Peyer's patch (tissue), 4 donors: Measurements from ENCODE around the gene SMIM1. TPM values are rescaled to one million over a fixed set of nuclear protein-coding genes. Genes with fewer than 3 reads are reported as not detected.

Experiments
- DNase-seq, 3 donors: peaks; one replicate each; pipeline ENCODE4 v3.0.0-alpha.2; 2017 to 2019
- H3K27ac ChIP-seq, 4 donors: fragments of 200-600 bp; sonication (generic); one replicate each; pipeline ENCODE4 v1.5.1; 2016 to 2019
- H3K27me3 ChIP-seq, 2 donors: fragments of 200-600 bp; sonication (generic); one replicate each; pipeline ENCODE4 v1.5.1; 2019
- H3K36me3 ChIP-seq, 3 donors: fragments of 200-600 bp; sonication (generic); one replicate each; pipeline ENCODE4 v1.5.1; 2016 to 2019
- H3K4me1 ChIP-seq, 4 donors: fragments of 200-600 bp; sonication (generic); one replicate each; pipeline ENCODE4 v1.5.1; 2016 to 2019
- H3K4me3 ChIP-seq, 4 donors: fragments of 200-600 bp; sonication (generic); 1 replicate in 3 of 4; 2 replicates in 1 of 4; pipeline ENCODE4 v1.5.1; 2016 to 2019; ENCODE audit warnings: mild to moderate bottlenecking in 1 of 4
- H3K9me3 ChIP-seq, 4 donors: fragments of 200-600 bp; sonication (generic); one replicate each; pipeline ENCODE4 v1.5.1; 2016 to 2019; ENCODE audit warnings: mild to moderate bottlenecking in 1 of 4
- POLR2A ChIP-seq, 2 donors: fragments of 450-650 bp; IDR thresholded peaks; one replicate each; pipeline ENCODE4 v1.5.1; 2017; ENCODE audit warnings: antibody characterized with exemption in 2 of 2, mild to moderate bottlenecking in 2 of 2, moderate library complexity in 2 of 2
- total RNA-seq, 4 donors: library from RNA; depleted of rRNA; stranded (reverse); fragments of >200 nt; gene quantifications; one replicate each; pipeline ENCODE4 v1.1.0, GENCODE V29; 2016
- TF ChIP-seq, protein P1 (sequence below), 6 experiments: fragments of 450-650 bp in 4 of 6; fragments of 200-600 bp in 2 of 6; sonication (generic) in 1 of 6; IDR thresholded peaks; one replicate each; pipeline ENCODE4 v1.5.1; 2017 to 2019; ENCODE audit warnings: antibody characterized with exemption in 6 of 6, mild to moderate bottlenecking in 3 of 6, moderate library complexity in 1 of 6

SMIM1 gene
- total RNA-seq, 4 donors from 2014 or later: not detected

- Histone ChIP-seq H3K36me3 (peaks cover 0 to 2% (median 0%) of the 10 kb centered on the region in 3 donors), H3K27ac (no peak overlapping the region), H3K9me3 (no peaks in the 10 kb centered on the region), H3K4me3 (no peak overlapping the region), H3K27me3 (no peaks in the 10 kb centered on the region), H3K4me1 (peaks cover 0 to 19% (median 2%) of the 10 kb centered on the region in 4 donors)
- TF ChIP-seq, protein P1, sequence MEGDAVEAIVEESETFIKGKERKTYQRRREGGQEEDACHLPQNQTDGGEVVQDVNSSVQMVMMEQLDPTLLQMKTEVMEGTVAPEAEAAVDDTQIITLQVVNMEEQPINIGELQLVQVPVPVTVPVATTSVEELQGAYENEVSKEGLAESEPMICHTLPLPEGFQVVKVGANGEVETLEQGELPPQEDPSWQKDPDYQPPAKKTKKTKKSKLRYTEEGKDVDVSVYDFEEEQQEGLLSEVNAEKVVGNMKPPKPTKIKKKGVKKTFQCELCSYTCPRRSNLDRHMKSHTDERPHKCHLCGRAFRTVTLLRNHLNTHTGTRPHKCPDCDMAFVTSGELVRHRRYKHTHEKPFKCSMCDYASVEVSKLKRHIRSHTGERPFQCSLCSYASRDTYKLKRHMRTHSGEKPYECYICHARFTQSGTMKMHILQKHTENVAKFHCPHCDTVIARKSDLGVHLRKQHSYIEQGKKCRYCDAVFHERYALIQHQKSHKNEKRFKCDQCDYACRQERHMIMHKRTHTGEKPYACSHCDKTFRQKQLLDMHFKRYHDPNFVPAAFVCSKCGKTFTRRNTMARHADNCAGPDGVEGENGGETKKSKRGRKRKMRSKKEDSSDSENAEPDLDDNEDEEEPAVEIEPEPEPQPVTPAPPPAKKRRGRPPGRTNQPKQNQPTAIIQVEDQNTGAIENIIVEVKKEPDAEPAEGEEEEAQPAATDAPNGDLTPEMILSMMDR (IDR thresholded peaks at IDR 0.05): no peak
- no peak for TF ChIP-seq POLR2A (IDR thresholded peaks at IDR 0.05)
- no peak for DNase-seq
Measured at GRCh38 chr1:3743826-3744225, 28.7 kb upstream of the SMIM1 start.

GRCh38 chr1:3744646-3745045 lies 27.9 kb upstream of the SMIM1 start:
- no peak overlapping the region for H3K27ac ChIP-seq
- H3K27me3 ChIP-seq: no peaks in the 10 kb centered on the region
- peaks cover 0 to 19% (median 2%) of the 10 kb centered on the region in 4 donors for H3K4me1 ChIP-seq
- H3K9me3 ChIP-seq: no peaks in the 10 kb centered on the region
- no peak for DNase-seq
- no peaks in the 10 kb centered on the region for H3K36me3 ChIP-seq
- no peak overlapping the region for H3K4me3 ChIP-seq
- TF ChIP-seq, protein P1 (IDR thresholded peaks at IDR 0.05): no peak
- no peak for TF ChIP-seq POLR2A (IDR thresholded peaks at IDR 0.05)

DNA sequence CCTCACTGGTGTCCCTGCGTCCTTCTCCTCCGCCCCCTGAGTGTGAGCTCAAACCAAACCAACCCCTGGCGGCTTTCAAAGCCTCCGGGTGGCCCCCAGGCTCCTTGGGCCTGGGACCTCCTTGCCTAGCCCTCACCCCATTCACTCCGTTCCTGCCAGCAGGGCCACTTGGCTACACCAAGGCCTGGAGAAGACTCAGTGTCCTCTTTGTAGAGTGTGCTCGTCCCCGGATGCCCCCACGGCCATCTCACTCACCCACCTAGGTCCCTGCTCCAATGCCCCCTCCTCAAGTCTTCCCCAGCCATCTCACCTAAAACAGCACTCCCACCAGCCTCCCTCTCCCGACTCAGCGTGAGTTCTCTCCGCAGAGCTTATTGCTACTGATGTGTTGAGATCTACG lies 27.5 kb upstream of the SMIM1 start:
- no peak overlapping the region for H3K27ac ChIP-seq
- H3K4me1 ChIP-seq: peaks cover 0 to 19% (median 2%) of the 10 kb centered on the region in 4 donors
- H3K27me3 ChIP-seq: no peaks in the 10 kb centered on the region
- H3K4me3 ChIP-seq: no peak overlapping the region
- no peak for DNase-seq
- H3K36me3 ChIP-seq: no peaks in the 10 kb centered on the region
- no peaks in the 10 kb centered on the region for H3K9me3 ChIP-seq
- TF ChIP-seq, protein P1 (IDR thresholded peaks at IDR 0.05): no peak

GRCh38 chr1:3745590-3746381 lies 26.8 kb upstream of the SMIM1 start:
- peaks cover 0 to 19% (median 2%) of the 10 kb centered on the region in 4 donors for H3K4me1 ChIP-seq
- no peaks in the 10 kb centered on the region for H3K36me3 ChIP-seq
- DNase-seq: no peak
- no peak for TF ChIP-seq POLR2A (IDR thresholded peaks at IDR 0.05)
- TF ChIP-seq, protein P1 (IDR thresholded peaks at IDR 0.05): no peak
- H3K27ac ChIP-seq: peak overlapping the region in 1 of 4 donors; percentile 81
- no peaks in the 10 kb centered on the region for H3K9me3 ChIP-seq
- no peaks in the 10 kb centered on the region for H3K27me3 ChIP-seq
- H3K4me3 ChIP-seq: no peak overlapping the region

- no peak for DNase-seq
- TF ChIP-seq, protein P1 (IDR thresholded peaks at IDR 0.05): no peak
- no peak for TF ChIP-seq POLR2A (IDR thresholded peaks at IDR 0.05)
- H3K27ac ChIP-seq: peak overlapping the region; percentile 34 to 81 (median 63)
- no peaks in the 10 kb centered on the region for H3K27me3 ChIP-seq
- H3K4me1 ChIP-seq: peaks cover 0 to 19% (median 2%) of the 10 kb centered on the region in 4 donors
- no peaks in the 10 kb centered on the region for H3K9me3 ChIP-seq
- H3K4me3 ChIP-seq: peak overlapping the region; percentile 50 to 88 (median 72)
- no peaks in the 10 kb centered on the region for H3K36me3 ChIP-seq
Measured at GRCh38 chr1:3746389-3746829, 26.1 kb upstream of the SMIM1 start.
